HepG2 (cell line): Measurements from ENCODE around the gene FAAP100. TPM values are rescaled to one million over a fixed set of nuclear protein-coding genes. Genes with fewer than 3 reads are reported as not detected.

Experiments used
- ATAC-seq: fragments of 200-7000 bp; cut with Tn5 transposase; 3 replicates; pipeline ENCODE4 v1.9.1; 2020; ENCODE audit warnings: mild to moderate bottlenecking, moderate library complexity
- BruUV-seq: library from RNA; stranded (reverse); fragments of 400-500 nt; replicated peaks from 2 replicates; lab custom pipeline; 2021; lab: Mats Ljungman, UMichigan
- CTCF ChIA-PET: fragments of 300-600 bp; formaldehyde crosslinking; extraction: SDS; loops from one replicate; lab custom pipeline; 2021; ENCODE audit warnings: low total read pairs, inconsistent platforms, low intra/inter-chr PET ratio; lab: Yijun Ruan, JAX
- POLR2A ChIA-PET: fragments of 350-600 bp; sonication (Branson Sonifier 250); formaldehyde crosslinking; loops from one replicate; lab custom pipeline; 2020; ENCODE audit warnings: antibody characterized with exemption, inconsistent platforms; lab: Yijun Ruan, JAX
- DNase-seq: peaks from one replicate; pipeline ENCODE4 v3.0.0-alpha.2; 2015; ENCODE audit warnings: low spot score
- FAIRE-seq: peaks from 3 replicates; lab custom pipeline; 2011; peaks lifted over from hg19 to GRCh38; lab: Jason Lieb, UNC
- H2AFZ ChIP-seq: one replicate; pipeline ENCODE4 v1.6.1; 2011; ENCODE audit warnings: low read length, inconsistent platforms
- H3K27ac ChIP-seq: fragments of 300-600 bp; 3 replicates; pipeline ENCODE4 v1.8.0; 2011; ENCODE audit warnings: mixed run types, mild to moderate bottlenecking, mixed read lengths, low read length, inconsistent platforms; ENCODE audit not compliant: insufficient read depth; ENCODE audit errors: extremely low read length
- H3K27me3 ChIP-seq, 2 experiments: fragments of 200-600 bp in 1 of 2; 2 replicates in 1 of 2; 3 replicates in 1 of 2; pipeline versions ENCODE4 v1.6.0 to v1.8.0; 2011; ENCODE audit warnings: low read length in 2 of 2, mild to moderate bottlenecking in 2 of 2, moderate library complexity in 2 of 2, inconsistent platforms in 1 of 2; ENCODE audit not compliant: insufficient read depth in 2 of 2, control insufficient read depth in 1 of 2
- H3K36me3 ChIP-seq, 2 experiments: fragments of 200-600 bp in 1 of 2; replicated peaks in 1 of 2; 2 replicates in 1 of 2; 3 replicates in 1 of 2; pipeline versions ENCODE4 v1.5.1 to v1.8.0; 2011; ENCODE audit warnings: low read length in 2 of 2, inconsistent platforms in 1 of 2; ENCODE audit not compliant: insufficient read depth in 2 of 2, control insufficient read depth in 1 of 2
- H3K4me1 ChIP-seq: 2 replicates; pipeline ENCODE4 v1.5.1; 2012; ENCODE audit warnings: low read length, inconsistent platforms; ENCODE audit not compliant: insufficient read depth
- H3K4me2 ChIP-seq: 2 replicates; pipeline ENCODE4 v1.6.0; 2011; ENCODE audit warnings: low read depth, low read length, inconsistent platforms
- H3K4me3 ChIP-seq, 3 experiments: fragments of 200-600 bp in 1 of 3; sonication (generic), shearing (Covaris generic) in 1 of 3; replicated peaks in 1 of 3; 2 replicates each; pipeline ENCODE4 v1.5.1; 2011 to 2016; ENCODE audit warnings: low read length in 3 of 3, inconsistent platforms in 2 of 3, low read depth in 2 of 3, mild to moderate bottlenecking in 2 of 3, control low read depth in 1 of 3, mixed read lengths in 1 of 3; ENCODE audit not compliant: insufficient read depth in 1 of 3
- H3K79me2 ChIP-seq: one replicate; pipeline ENCODE4 v1.6.1; 2011; ENCODE audit warnings: low read length, inconsistent platforms; ENCODE audit not compliant: insufficient read depth
- H3K9ac ChIP-seq: 2 replicates; pipeline ENCODE4 v1.6.0; 2011; ENCODE audit warnings: mild to moderate bottlenecking, low read depth, low read length, inconsistent platforms; ENCODE audit not compliant: insufficient read depth
- H3K9me3 ChIP-seq: 2 replicates; pipeline ENCODE4 v1.5.1; 2012; ENCODE audit warnings: mild to moderate bottlenecking, low read length
- H4K20me1 ChIP-seq: 2 replicates; pipeline ENCODE4 v1.6.0; 2011; ENCODE audit warnings: inconsistent platforms, mild to moderate bottlenecking, low read length, moderate library complexity; ENCODE audit not compliant: insufficient read depth
- CBFB ChIP-seq: sonication (generic); formaldehyde crosslinking; IDR thresholded peaks from 2 replicates; pipeline ENCODE4 v1.4.0; 2020; ENCODE audit warnings: missing genetic modification reagents
- DMAP1 ChIP-seq: IDR thresholded peaks from 2 replicates; pipeline ENCODE4 v1.6.1; 2016
- FOXJ3 ChIP-seq: sonication (generic); formaldehyde crosslinking; IDR thresholded peaks from 2 replicates; pipeline ENCODE4 v1.4.0; 2020; ENCODE audit warnings: missing genetic modification reagents, mild to moderate bottlenecking, borderline replicate concordance
- FOXK1 ChIP-seq: sonication (generic); formaldehyde crosslinking; IDR thresholded peaks from 2 replicates; pipeline ENCODE4 v1.4.0; 2020; ENCODE audit warnings: low read depth, missing genetic modification reagents, borderline replicate concordance
- HNRNPL ChIP-seq: fragments of 200-400 bp; formaldehyde crosslinking; IDR thresholded peaks from 2 replicates; pipeline ENCODE4 v1.6.1; 2017; ENCODE audit warnings: mild to moderate bottlenecking, low read depth, low read length
- KAT8 ChIP-seq: IDR thresholded peaks from 2 replicates; pipeline ENCODE4 v1.6.1; 2016; ENCODE audit warnings: missing genetic modification reagents, missing compliant biosample characterization
- MTF1 ChIP-seq: sonication (generic); formaldehyde crosslinking; IDR thresholded peaks from 2 replicates; pipeline ENCODE4 v1.5.0; 2020; ENCODE audit warnings: missing genetic modification reagents
- NFE2L1 ChIP-seq: sonication (generic); formaldehyde crosslinking; IDR thresholded peaks from 2 replicates; pipeline ENCODE4 v1.4.0; 2020; ENCODE audit warnings: missing genetic modification reagents, mild to moderate bottlenecking, borderline replicate concordance
- RFXAP ChIP-seq: sonication (generic); formaldehyde crosslinking; IDR thresholded peaks from 2 replicates; pipeline ENCODE4 v1.4.0; 2020; ENCODE audit warnings: missing genetic modification reagents, borderline replicate concordance
- SALL1 ChIP-seq: sonication (generic); formaldehyde crosslinking; IDR thresholded peaks from 2 replicates; pipeline ENCODE4 v1.8.0; 2022; ENCODE audit warnings: mild to moderate bottlenecking, missing genetic modification reagents
- SIN3A ChIP-seq: IDR thresholded peaks from 2 replicates; pipeline ENCODE4 v1.6.1; 2011; ENCODE audit warnings: low read depth, mild to moderate bottlenecking, control low read depth, low read length, borderline replicate concordance
- TAF1 ChIP-seq: sonication (generic); formaldehyde crosslinking; IDR thresholded peaks from 2 replicates; pipeline ENCODE4 v1.4.0; 2020; ENCODE audit warnings: missing genetic modification reagents
- TEAD3 ChIP-seq: optimal IDR thresholded peaks from 2 replicates; pipeline ENCODE3; 2016; ENCODE audit warnings: borderline replicate concordance
- TP53 ChIP-seq: sonication (generic); formaldehyde crosslinking; conservative IDR thresholded peaks from 2 replicates; pipeline ENCODE4 v1.4.0; 2020; ENCODE audit warnings: missing genetic modification reagents
- YEATS4 ChIP-seq: sonication (generic); formaldehyde crosslinking; IDR thresholded peaks from 2 replicates; pipeline ENCODE4 v1.4.0; 2020; ENCODE audit warnings: missing genetic modification reagents, borderline replicate concordance
- ZNF431 ChIP-seq: sonication (generic); formaldehyde crosslinking; IDR thresholded peaks from 2 replicates; pipeline ENCODE4 v1.9.0; 2022; ENCODE audit warnings: missing genetic modification reagents, low read depth, mild to moderate bottlenecking, borderline replicate concordance
- ZNF564 ChIP-seq: sonication (generic); formaldehyde crosslinking; IDR thresholded peaks from 2 replicates; pipeline ENCODE4 v1.8.1; 2023; ENCODE audit warnings: mild to moderate bottlenecking, missing genetic modification reagents
- ZNF615 ChIP-seq: sonication (generic); formaldehyde crosslinking; IDR thresholded peaks from 2 replicates; pipeline ENCODE4 v1.5.0; 2020; ENCODE audit warnings: mild to moderate bottlenecking, missing genetic modification reagents, borderline replicate concordance
- ZNF749 ChIP-seq: sonication (generic); formaldehyde crosslinking; IDR thresholded peaks from 2 replicates; pipeline ENCODE4 v1.8.0; 2022; ENCODE audit warnings: mild to moderate bottlenecking, missing genetic modification reagents, moderate library complexity, borderline replicate concordance
- ZNF761 ChIP-seq: sonication (generic); formaldehyde crosslinking; conservative IDR thresholded peaks from 2 replicates; pipeline ENCODE4 v1.4.0; 2020; ENCODE audit warnings: mild to moderate bottlenecking, missing genetic modification reagents
- ZNF777 ChIP-seq: sonication (generic); formaldehyde crosslinking; IDR thresholded peaks from 2 replicates; pipeline ENCODE4 v1.4.0; 2020; ENCODE audit warnings: missing genetic modification reagents
- WGBS: methylation state at CpG from one replicate; pipeline ENCODE4 v1.1.6; 2017; ENCODE audit warnings: low lambda C conversion rate; 5-methylcytosine and 5-hydroxymethylcytosine counted together
- in situ Hi-C: cut with HindIII; loops from 2 replicates; pipeline ENCODE4 v1.10.0; 2017; ENCODE audit warnings: low pct_unique_long_range_greater_than_20kb; ENCODE audit not compliant: extremely low pct_ligation_motif_present
- intact Hi-C: fragments of 100-400 bp; cut with micrococcal nuclease; formaldehyde crosslinking; loops from one replicate; pipeline ENCODE4 v1.10.0; 2022; ENCODE audit not compliant: unreplicated experiment
- polyA plus RNA-seq, 8 experiments: library from polyadenylated mRNA; depleted of rRNA in 3 of 8; stranded (reverse) in 7 of 8; unstranded in 1 of 8; fragments of >200 nt; fragmentation: Illumina TruSeq in 4 of 8; extraction: Trizol in 4 of 8; gene quantifications; 2 replicates each; pipeline versions ENCODE4 v1.2.1 to v1.2.3, GENCODE V29; 2011 to 2016; ENCODE audit warnings: low read depth in 4 of 8, missing spikeins in 1 of 8, mixed read lengths in 1 of 8; ENCODE audit not compliant: insufficient read depth in 1 of 8
- total RNA-seq, 5 experiments: library from RNA; depleted of rRNA; stranded (reverse); fragments of >200 nt; fragmentation: Illumina TruSeq; extraction: Trizol; gene quantifications; 2 replicates each; pipeline ENCODE4 v1.2.3, GENCODE V29; 2016; ENCODE audit warnings: low read depth in 1 of 5
- TF ChIP-seq, protein P1 (sequence below): IDR thresholded peaks from 2 replicates; pipeline ENCODE4 v1.6.1; 2016; ENCODE audit warnings: mild to moderate bottlenecking, missing biosample characterization, missing genetic modification reagents
- TF ChIP-seq, protein P2 (sequence below): IDR thresholded peaks from 2 replicates; pipeline ENCODE4 v1.6.1; 2012; ENCODE audit warnings: low read depth, low read length, improper control_type of control experiment
- TF ChIP-seq, protein P3 (sequence below): sonication (generic); formaldehyde crosslinking; IDR thresholded peaks from 2 replicates; pipeline ENCODE4 v1.9.0; 2021; ENCODE audit warnings: missing genetic modification reagents, mild to moderate bottlenecking, borderline replicate concordance

The FAAP100 gene
- total and polyA plus RNA-seq, 2 of the 13 experiments (the other 11 are each of a cell fraction or from before 2014, with no cell fraction given) = 7.6 to 20.8 TPM

DNA sequence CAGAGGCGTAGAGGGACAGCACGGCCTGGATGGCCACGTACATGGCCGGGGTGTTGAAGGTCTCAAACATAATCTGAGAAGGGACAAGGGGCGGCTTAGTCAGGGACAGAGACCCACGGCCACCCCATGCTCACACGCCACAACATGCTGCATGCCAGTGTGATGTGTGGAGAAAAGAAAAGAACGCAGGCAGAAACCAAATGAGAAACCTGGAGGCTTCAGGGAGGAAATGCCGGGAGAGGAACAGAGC is 40.7 kb downstream of the FAAP100 start:
- Histone ChIP-seq H3K4me3 (peak overlapping the region; percentile 67 to 90 (median 75)), H3K4me1 (peaks cover 58% of the 10 kb centered on the region), H3K36me3 (peaks cover 14 to 23% of the 10 kb centered on the region in 2 experiments), H3K9ac (peak overlapping the region; percentile 86), H3K4me2 (peak overlapping the region; percentile 82), H3K79me2 (peaks cover 26% of the 10 kb centered on the region), H3K9me3 (no peaks in the 10 kb centered on the region), H2AFZ (no peak overlapping the region), H3K27me3 (no peaks in the 10 kb centered on the region; a peak in 1 of 5 replicates), H3K27ac (no peak overlapping the region), H4K20me1 (peaks cover 42% of the 10 kb centered on the region)
- POLR2A ChIA-PET = interaction anchor here (0.7 to 4.3 kb wide), 7 partner anchors 8 to 116 kb away, joined by 3 to 27 read pairs (median 7); partner anchors contain the start of genes BAHCC1 and FAAP100
- no peak for DNase-seq
- in situ Hi-C loops (no loop called here), intact Hi-C loops (loop anchor here (10.0 kb wide), 1 partner anchor 117 kb away; the partner anchor contains the start of gene BAHCC1)
- WGBS = 26% methylated on average over 9 of the region's 9 CpGs
- CTCF ChIA-PET = no interaction called here
- FAIRE-seq = no peak
- ATAC-seq = no peak
- BruUV-seq = no TSS peak
- TF ChIP-seq ZNF615 (CRISPR knock-in tag) (no peak), ZNF749 (CRISPR knock-in tag) (0 out of 2 replicates have a peak, but pooled peaks have one; percentile 9), FOXJ3 (no peak), ZNF777 (CRISPR knock-in tag) (peak; percentile 49; the same call in 1 of the 2 replicates), FOXK1 (CRISPR knock-in tag) (no peak), SIN3A (no peak), RFXAP (0 out of 2 replicates have a peak, but pooled peaks have one; percentile 15), SALL1 (CRISPR knock-in tag) (no peak), ZNF761 (CRISPR knock-in tag) (0 out of 2 replicates have a peak, but pooled peaks have one; percentile 22), HNRNPL (0 out of 2 replicates have a peak, but pooled peaks have one; percentile 17), KAT8 (CRISPR knock-in tag) (no peak), NFE2L1 (CRISPR knock-in tag) (no peak), TAF1 (CRISPR knock-in tag) (0 out of 2 replicates have a peak, but pooled peaks have one; percentile 8), TP53 (CRISPR knock-in tag) (0 out of 2 replicates have a peak, but pooled peaks have one; percentile 19), ZNF431 (CRISPR knock-in tag) (peak; percentile 52; the same call in 1 of the 2 replicates), CBFB (CRISPR knock-in tag) (no peak), TEAD3 (peak; percentile 9), ZNF564 (0 out of 2 replicates have a peak, but pooled peaks have one; percentile 17), DMAP1 (CRISPR knock-in tag) (no peak), MTF1 (no peak), YEATS4 (0 out of 2 replicates have a peak, but pooled peaks have one; percentile 0)
- TF ChIP-seq, protein P1, sequence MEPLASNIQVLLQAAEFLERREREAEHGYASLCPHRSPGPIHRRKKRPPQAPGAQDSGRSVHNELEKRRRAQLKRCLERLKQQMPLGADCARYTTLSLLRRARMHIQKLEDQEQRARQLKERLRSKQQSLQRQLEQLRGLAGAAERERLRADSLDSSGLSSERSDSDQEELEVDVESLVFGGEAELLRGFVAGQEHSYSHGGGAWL = 0 out of 2 replicates have a peak, but pooled peaks have one; percentile 9
- TF ChIP-seq, protein P2, sequence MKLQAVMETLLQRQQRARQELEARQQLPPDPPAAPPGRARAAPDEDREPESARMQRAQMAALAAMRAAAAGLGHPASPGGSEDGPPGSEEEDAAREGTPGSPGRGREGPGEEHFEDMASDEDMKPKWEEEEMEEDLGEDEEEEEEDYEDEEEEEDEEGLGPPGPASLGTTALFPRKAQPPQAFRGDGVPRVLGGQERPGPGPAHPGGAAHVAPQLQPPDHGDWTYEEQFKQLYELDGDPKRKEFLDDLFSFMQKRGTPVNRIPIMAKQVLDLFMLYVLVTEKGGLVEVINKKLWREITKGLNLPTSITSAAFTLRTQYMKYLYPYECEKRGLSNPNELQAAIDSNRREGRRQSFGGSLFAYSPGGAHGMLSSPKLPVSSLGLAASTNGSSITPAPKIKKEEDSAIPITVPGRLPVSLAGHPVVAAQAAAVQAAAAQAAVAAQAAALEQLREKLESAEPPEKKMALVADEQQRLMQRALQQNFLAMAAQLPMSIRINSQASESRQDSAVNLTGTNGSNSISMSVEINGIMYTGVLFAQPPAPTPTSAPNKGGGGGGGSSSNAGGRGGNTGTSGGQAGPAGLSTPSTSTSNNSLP = no peak
- TF ChIP-seq, protein P3, sequence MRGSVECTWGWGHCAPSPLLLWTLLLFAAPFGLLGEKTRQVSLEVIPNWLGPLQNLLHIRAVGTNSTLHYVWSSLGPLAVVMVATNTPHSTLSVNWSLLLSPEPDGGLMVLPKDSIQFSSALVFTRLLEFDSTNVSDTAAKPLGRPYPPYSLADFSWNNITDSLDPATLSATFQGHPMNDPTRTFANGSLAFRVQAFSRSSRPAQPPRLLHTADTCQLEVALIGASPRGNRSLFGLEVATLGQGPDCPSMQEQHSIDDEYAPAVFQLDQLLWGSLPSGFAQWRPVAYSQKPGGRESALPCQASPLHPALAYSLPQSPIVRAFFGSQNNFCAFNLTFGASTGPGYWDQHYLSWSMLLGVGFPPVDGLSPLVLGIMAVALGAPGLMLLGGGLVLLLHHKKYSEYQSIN (CRISPR knock-in tag) = 0 out of 2 replicates have a peak, but pooled peaks have one; percentile 19
